Hepatic stellate cell (primary cell): Measurements from ENCODE around the gene TMEM44.

Experiments
- DNase-seq: peaks from one replicate; pipeline ENCODE4 v3.0.0; 2011; ENCODE audit warnings: low spot score

TMEM44 gene

DNA sequence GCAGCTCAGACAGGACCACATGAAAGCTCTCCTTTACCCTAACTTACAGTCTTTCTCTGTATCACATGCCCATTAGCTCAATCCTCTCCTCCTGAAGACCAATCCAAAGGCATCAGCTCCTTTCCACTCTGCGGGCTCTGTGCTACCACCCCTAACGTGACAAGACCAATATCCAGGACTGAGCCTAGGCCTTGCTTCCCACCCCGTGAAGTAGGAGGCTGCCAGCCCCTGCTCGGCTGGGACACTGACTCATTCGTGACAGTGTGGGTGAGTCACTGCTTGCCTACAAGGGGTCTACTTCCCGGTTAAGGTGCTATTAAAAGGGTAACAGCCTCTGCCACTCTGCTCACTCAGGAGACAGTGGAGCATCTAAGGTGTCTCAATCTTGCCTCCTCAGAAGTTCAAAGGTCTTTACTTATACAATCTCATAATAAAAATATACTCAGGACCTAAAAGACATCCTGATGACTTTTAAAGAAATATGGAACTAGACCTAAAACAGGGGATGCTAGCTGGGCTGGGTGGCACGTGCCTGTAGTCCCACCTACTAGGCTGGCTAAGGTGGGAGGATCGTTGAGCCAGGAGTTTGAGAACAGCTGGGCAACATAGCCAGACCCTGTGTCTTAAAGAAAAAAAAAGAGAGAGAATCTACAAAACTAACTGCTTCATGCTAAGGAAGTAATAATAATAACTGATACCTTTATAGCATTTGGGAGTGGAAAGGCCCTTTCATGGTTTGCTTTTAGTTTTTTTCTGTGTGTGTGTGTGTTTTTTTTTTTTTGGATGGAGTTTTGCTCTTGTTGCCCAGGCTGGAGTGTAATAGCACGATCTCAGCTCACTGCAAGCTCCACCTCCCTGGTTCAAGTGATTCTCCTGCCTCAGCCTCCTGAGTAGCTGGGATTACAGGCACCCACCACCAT, 55.0 kb downstream of the TMEM44 start:
- peak; percentile 93 for DNase-seq

DNA sequence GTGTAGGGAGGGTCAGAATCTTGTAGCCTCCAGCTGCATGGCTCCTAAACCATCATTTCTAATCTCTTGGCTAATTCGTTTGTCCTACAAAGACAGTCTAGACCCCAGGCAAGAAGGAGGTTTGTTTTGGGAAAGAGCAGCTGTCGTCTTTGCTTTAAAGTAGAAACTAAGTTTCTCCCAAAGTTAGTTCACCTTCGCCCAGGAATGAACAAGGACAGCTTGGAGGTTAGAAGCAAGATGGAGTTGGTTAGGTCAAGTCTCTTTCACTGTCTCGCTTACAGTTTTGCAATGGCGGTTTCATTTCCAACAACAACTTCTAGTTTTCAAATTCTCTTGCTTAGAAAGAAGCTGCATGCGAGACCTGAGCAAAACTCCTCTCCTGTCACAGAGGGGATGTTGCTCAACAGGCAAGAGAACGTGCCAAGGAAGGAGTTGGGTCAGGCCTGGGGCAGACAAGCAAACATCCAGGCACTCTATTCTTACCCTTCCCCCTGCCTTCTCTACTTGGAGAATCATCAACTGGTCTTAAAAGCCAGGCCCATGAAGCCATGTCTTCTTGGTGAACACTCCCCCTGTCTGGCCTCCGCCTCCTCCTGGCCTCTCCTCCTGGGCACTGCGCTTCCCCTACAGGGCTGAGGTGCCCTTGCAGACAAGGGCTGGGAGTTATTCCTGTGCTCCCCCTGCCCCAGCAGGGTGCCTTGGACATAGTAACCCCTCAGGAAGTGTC, 57.6 kb downstream of the TMEM44 start:
- DNase-seq, result no peak

DNA sequence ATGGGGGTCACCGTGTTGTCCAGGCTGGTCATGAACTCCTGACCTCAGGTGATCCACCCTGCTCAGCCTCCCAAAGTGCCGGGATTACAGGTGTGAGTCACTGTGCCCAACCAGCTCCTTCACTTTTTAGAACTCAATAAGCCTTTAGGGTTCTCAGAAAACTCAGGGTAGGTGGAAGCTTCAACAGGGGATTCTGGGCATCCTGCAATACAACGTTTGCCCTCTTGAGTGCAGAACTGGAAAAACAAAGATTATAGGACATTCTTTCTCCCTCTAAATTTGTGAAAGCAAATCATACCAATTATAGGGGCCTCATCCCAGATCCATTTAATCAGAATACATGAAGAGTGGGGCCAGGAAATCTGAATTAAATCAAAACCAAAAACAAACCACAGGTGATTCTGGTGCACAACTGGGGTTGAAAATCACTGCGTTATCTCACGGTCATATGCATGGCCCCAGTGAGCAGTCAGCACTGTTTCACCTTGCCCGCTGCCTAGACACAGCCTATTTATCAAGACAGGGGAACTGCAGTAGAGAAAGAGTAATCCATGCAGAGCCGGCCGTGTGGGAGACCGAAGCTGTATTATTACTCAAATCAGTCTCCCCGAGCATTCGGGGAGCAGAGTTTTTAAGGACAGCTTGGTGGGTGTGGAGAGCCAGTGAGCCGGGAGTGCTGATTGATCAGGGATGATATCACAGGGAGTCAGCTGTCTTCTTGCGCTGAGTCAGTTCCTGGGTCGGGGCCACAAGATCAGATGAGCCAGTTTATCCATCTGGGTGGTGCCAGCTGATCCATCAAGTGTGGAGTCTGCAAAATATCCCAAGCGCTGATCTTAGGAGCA, 58.4 kb downstream of the TMEM44 start:
- DNase-seq, result peak; percentile 47

DNA sequence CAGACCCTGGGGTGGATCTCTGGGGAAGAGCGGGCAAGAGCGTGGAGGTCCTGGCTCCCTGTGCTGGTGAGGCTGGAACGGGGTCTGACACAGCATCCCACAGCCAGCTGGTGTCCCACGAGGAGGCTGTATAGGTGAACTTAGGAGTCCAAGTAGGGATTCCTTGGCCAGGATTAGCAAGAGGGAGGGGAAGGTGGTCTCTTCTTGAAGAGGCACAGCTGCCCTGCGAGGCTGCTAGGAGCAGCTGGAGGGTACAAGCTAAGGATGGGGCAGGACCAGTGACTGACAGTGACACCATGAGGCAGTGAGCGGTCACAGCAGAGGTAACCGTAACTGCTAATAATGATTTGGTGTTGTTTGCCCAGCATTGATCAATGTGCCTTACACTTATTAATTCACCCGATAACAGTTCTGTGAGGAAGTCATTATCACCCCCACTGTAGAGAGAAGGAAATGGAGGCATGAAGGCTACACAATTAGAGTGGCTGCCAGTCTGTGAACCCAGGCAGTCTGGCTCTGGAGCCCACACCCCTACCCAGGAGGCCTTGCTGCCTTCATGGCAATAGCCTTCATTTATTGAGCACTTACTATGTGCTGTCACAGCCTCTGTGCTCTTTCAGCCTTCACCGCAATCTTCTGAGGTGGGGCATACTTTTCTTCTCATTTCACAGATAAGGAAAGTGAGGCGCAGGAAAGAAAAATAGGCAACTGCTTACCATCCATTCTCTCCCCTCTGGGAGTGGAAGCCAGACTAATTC, 59.4 kb downstream of the TMEM44 start:
- DNase-seq, result peak; percentile 40

DNA sequence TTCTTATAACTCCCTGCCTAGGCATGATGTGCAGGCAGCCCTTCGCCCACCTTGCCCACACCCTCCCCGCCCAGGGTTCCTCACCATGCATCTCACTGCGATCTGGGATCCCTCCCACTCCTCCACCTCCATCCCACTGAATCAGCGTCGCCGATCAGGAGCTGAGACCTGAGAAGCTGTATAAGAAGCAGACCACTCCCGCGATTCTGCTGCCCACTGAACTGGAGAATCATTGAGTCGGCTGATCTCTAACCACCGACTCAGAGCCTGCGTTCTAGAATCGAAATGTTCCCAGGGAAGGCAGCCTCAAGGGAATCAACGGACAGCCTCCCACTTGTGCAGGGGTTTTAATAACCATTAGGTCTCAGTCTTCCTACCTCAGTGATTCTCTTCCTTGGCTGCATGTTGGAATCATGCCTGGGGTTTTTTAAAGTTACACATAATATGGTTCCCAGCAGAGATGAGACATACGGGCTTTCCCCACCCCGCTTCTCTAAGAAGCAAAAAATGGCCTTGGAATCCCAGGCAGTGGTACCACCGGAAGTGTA, 60.2 kb downstream of the TMEM44 start:
- no peak for DNase-seq

DNA sequence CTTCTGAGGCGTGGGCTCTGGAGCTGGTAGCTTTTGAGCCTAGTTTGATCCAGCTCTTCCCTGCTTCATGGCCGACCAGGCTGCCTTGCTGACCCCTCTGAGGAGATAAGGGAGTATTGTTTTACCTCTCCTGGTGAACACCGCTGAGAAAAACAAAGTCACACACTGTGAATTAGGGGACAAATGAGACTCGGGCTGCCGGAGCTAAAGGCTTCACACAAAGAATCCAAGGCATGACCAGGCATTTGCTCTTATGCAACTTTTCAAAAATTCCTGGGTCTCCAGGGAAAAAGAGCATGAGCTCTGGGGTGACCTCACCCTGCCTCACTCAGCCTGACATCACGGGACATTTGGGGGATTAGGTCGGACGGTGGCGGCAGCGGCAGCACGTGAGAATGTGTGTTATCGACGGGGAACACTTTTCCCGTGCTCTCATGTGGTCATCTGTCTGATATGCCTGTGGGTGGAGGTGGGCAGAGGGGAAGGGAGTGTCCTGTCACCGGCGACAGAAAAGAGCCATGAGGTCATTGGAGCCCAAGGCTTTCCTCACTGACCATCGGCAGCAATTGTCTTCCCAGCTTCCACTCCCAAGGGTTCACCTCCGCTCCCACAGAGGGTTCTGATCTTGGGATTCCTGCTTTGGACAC, 61.0 kb downstream of the TMEM44 start:
- peak; percentile 90 for DNase-seq

DNA sequence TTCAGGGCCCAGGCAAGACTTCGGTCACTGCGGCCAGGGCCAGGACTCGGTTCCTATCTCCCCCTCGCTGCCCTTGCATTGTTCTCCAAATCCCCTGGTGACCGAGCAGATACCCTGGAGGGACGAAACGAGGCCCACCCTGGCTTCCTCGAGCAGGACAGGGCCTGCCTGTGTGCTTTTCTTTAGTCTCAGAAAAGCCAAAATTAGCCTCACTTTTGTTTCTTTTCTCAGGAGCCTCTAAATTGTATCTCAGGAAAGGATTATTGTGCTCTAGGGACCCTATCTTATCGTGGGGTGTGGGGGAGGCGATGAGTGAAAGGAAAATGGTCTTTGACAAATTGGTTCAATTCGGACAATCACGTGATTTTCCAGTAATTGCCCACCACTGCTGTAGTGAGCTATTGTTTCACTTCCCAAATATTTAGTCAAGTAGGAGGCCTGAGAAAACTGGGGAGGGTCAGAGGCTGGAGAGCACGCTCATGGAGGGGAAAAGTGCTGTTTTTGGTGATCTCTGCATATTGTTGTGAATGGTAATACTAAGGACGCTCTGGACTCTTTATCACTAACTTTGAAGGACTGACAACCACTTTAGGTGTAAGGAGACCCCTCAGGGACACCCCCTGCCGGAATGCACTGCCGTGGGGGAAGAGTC, 61.6 kb downstream of the TMEM44 start:
- DNase-seq, result no peak

DNA sequence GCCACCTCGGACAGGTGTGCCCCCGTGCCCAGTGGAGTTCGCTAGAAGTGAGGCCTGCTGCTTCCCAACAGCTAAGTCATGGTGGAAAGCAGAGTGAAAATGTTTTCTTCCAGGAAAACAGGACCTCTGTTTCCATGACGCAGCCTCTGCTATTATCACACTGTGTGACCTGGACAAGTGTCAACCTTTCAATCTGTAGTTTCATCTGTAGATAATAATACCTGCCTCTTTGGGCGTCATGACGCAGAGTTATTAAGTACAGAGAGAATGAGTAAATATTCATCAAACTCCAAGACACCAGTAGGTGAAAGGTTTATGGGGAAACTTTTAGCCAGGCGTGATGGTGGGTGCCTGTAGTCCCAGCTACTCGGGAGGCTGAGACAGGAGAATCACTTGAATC, 62.3 kb downstream of the TMEM44 start:
- DNase-seq, result no peak

DNA sequence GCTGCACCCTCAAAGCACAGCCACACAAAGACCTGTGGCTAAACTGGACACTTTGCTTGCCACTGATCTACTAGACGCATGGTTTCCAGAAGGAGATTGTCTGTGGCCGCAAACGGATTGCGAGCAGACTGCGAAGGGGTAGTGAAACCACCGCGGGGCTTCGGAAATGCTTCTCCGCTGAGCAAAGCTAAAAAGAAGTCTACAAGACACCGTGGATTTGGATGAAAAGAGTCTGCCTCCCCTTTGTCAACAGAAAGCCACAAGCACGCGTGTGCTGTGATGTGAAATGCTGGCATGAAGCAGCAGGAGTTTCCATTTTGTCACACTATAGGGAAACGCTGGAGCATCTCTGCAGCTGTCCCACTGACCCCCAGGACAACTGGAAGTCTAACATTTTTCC, 63.0 kb downstream of the TMEM44 start:
- DNase-seq, result no peak

DNA sequence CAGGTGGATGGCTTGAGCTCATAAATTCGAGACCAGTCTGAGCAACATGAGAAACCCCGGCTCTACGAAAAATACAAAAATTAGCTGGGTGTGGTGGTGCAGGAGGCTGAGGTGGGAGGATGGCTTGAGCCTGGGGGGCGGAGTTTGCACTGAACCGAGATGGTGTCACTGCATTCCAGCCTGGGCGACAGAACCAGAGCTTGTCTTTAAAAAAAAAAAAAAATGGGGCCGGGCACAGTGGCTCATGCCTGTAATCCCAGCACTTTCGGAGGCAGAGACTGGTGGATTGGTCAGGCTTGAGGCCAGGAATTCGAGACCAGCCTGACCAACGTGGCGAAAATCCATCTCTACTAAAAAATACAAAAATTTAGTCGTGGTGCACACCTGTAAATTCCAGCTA, 64.0 kb downstream of the TMEM44 start:
- DNase-seq, result no peak

DNA sequence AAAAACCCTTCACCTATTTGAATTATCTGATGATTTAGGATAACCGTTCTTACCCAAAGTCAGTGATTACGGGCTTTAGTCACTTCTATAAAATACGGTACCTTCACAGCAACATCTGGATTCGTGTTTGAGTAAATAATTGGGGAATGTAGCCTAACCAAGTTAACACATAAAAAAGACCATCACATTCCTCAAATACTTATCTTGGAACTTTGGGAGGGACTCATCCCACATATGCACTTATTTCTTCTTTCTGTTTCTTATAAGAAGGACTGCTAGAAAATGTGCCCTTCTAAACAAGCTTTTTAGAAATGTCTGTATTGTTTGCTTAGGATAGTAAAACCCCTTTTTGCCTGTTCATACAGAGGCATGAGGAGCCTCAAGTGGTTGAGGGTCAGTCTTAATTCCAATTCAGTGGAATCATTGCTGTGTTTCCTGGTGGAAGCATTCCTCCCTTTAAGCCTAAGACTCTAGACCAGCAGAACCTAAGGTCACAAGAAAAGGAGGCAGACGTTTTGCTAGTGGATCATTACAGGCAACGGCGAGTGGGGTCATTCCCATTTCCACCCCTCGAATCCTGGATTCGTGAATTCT, 67.5 kb downstream of the TMEM44 start:
- DNase-seq, result peak; percentile 53

DNA sequence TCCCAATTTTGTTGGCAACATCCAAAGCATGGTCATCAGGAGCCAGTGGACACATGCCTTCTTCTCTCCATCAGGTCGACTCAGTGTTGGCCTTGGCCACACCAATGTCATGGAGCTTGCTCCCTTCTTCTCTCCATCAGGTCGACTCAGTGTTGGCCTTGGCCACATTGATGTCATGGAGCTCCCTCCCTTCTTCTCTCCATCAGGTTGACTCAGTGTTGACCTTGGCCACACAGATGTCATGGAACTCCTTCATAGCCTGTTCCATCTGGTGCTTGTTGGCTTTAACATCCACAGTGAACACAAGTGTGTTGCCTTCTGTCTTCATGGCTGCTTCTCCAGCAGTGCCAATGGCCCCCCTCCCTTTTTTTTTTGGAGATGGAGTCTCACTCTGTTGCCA, 70.2 kb downstream of the TMEM44 start:
- no peak for DNase-seq

DNA sequence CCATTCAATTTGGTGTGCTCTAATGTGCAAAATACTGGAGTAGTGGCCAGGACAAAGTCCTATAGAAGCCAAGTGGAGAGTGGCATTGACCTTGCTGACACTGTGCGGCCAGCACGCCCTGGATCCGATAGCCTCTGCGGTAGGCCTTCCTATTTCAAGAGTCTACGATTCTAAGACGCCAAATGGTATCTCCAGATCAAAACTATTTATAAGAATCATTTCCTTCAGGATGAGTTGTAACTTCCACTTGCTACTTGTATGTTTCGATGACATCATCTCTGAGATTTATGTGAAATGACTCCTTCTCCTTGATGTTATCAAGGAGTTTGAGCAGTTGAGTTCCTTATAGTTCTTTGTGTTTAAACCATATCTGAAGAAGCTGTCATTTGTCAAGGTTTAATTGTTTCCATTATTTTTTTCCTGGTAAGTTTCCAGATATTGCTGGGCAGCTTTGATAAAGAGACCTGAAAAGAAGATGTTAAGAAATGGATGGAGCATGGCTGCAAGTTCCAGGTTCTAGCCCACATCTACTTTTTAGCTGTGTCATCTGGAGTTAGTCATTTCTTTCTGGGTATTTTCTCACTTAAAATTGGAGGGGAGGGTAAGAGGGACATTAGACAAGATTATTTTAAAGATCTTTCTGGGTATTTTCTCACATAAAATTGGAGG, 71.8 kb downstream of the TMEM44 start:
- peak; percentile 63 for DNase-seq

DNA sequence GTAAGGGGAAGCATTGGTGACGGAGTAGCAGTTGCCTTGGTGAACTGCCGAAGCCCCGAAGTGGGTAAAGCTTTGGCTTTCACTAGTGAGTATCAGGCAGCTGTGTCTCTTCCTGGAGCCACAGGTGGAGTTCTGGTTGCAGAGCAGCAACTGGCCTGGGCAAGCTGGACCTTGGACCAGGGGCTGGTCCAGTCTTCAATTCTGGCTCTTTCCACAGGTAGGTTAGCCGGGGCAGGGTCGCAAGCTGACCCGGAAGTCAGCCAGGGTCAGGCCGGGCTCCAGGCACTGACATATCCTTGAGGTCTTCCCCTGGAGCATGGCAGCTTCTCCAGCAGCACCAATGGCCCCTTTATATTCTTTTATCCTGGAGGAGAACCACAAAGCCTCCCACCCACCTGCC, 73.2 kb downstream of the TMEM44 start:
- no peak for DNase-seq

DNA sequence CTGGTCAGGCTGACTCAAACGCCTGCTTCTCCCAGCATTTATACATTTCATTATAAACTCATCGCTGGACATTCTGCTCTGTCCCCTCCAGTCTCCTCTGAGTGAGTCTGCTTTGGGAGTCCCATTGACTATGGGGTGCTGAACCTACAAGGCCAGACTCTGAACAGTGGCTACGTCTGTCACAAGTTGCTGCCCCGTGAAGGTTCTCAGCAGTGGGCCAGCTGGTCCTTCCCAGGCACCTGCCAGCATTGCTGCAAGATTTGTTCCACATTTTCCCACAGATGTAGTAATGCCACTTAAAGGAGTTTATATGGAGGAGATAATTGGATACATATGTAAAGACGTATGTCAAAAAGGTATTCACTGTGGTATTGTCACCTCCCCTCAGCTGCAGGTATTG, 73.7 kb downstream of the TMEM44 start:
- DNase-seq, result no peak

DNA sequence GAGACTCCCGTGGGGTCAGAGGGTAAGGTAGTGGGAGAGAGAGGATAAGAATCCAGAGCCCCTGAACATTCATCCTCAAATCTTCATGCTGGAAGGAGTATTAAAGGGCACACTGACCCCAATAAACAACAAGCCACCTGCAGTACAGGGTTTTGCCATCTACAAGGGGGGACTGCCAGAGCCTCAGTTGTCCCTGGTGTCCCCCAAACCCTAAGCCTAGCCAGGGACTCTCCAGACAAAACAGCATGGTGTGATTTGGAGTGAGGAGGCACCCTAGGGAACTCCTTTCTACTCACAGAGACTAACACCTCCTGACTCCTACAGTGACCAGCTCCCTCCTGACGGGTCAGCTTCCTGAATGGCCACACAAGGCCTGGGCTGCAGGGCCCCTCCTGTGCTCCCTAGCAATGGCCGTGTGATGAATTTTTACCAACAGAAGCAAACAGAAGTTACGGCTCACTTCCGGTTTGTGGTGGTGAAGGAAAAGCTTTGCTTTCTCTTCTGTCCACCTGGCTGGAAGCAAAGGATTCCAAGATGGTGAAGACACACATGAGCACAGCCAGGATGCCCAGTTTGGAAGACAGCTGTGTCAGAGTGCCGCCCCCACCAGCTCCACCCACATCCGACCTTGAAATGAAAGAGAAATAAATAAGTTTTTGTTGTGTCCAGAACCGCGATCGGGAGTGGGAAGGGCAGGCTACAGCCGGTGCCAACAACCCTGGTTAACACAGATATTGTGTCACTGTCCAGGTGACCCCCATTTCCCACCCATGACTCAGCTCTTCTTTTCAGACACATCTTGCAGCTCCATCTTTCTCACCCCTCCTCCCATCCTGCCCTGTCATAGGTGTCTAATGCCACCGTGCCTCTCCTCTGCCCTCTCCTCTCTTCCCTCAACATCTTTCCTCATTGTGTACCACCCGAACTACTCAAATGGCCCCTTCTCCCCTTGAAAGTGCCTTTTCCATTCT, 76.8 kb downstream of the TMEM44 start:
- no peak for DNase-seq

DNA sequence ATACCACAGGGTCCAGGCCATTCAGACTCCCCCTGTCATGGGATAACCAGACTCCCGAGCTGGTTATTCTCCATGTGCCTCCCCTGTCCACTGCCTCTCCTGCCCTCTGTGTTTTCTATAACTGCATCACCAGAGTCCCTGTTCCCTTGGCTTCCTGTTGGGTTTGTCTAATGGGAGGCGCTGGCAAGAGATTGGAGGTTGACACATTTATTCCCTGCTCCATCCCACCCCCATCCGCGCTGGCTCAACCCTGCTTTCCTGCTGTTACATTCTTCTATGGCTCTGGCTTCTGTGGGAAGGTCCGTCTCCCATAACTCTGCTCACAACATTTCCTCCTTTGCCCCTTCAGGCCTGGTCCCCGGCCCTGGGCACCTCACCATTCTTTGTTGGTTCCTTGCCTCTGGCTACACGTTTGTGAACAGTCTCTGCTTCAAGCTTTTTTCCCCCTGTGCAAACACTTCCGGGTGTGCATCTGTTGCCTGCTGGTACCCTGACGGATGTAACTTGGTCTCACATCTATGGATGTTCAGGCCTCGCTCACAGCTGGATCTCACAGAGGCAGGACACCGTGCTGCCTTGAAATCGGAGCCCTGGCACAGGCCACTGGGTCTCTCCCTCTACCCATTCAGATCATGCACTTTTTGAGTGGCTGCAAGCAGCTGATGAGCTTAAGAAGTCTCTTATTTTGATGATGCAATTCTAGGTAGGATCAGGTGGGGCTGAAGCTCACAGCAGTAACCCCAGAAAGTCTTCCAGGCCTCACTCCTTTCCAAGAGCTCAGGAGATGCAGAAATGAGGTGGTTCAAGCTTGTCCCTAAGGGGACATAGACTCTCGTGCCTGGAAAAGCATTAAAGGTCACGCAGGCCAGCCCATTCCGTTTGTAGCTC, 77.8 kb downstream of the TMEM44 start:
- no peak for DNase-seq
